Mesothelial cell of epicardium (in vitro differentiated cells): ENCODE measurements around the gene MED25. TPM values are rescaled to one million over a fixed set of nuclear protein-coding genes. Genes with fewer than 3 reads are reported as not detected.

Experiments
- DNase-seq, 2 experiments: peaks; one replicate each; pipeline ENCODE4 v3.0.0; 2021; ENCODE audit warnings: low spot score in 2 of 2; ENCODE audit not compliant: unreplicated experiment in 2 of 2
- H3K27ac Mint-ChIP-seq: 2 replicates; pipeline ENCODE4 v1.8.0; 2021; ENCODE audit warnings: mixed read lengths
- H3K27me3 Mint-ChIP-seq: 2 replicates; pipeline ENCODE4 v1.8.0; 2021; ENCODE audit warnings: low read depth, mixed read lengths
- H3K36me3 Mint-ChIP-seq: 2 replicates; pipeline ENCODE4 v1.8.0; 2021; ENCODE audit warnings: mixed read lengths
- H3K4me1 Mint-ChIP-seq: 2 replicates; pipeline ENCODE4 v1.8.0; 2021; ENCODE audit warnings: mixed read lengths
- H3K4me3 Mint-ChIP-seq: 2 replicates; pipeline ENCODE4 v1.8.0; 2021; ENCODE audit warnings: mild to moderate bottlenecking, moderate library complexity, mixed read lengths
- H3K9me3 Mint-ChIP-seq: 2 replicates; pipeline ENCODE4 v1.8.0; 2021; ENCODE audit warnings: mixed read lengths
- CTCF ChIP-seq: fragments of 200-600 bp; sonication (generic); IDR thresholded peaks from one replicate; pipeline ENCODE4 v1.5.0; 2021; ENCODE audit warnings: antibody characterized with exemption; ENCODE audit not compliant: unreplicated experiment
- total RNA-seq: library from RNA; stranded (reverse); gene quantifications from 3 replicates; pipeline ENCODE4 v1.2.1, GENCODE V29; 2021

Gene MED25
- total RNA-seq, 1 donor from 2014 or later: 103 TPM

GRCh38 chr19:49866933-49867782 lies 49.1 kb downstream of the MED25 start, which contains the start of gene PNKP:
Gene PNKP (minus strand): TSS chr19:49867576. CDS start chr19:49867204, 372 bp downstream.
- peaks cover 40% of the 10 kb centered on the region for H3K4me1 Mint-ChIP-seq
- no peak within 1 kb of the TSS for H3K4me3 Mint-ChIP-seq
- TF ChIP-seq CTCF: no peak
- H3K27ac Mint-ChIP-seq: peak within 1 kb of the TSS; percentile 80
- H3K9me3 Mint-ChIP-seq: no peaks in the 10 kb centered on the region
- H3K27me3 Mint-ChIP-seq: no peaks in the 10 kb centered on the region
- H3K36me3 Mint-ChIP-seq: peaks cover 13% of the 10 kb centered on the region
- peak; percentile 73 to 87 for DNase-seq

- TF ChIP-seq CTCF: no peak
- Mint-ChIP-seq H3K4me1 (peaks cover 39% of the 10 kb centered on the region), H3K36me3 (peaks cover 8% of the 10 kb centered on the region), H3K9me3 (no peaks in the 10 kb centered on the region), H3K4me3 (no peak overlapping the region), H3K27me3 (no peaks in the 10 kb centered on the region), H3K27ac (no peak overlapping the region)
- DNase-seq: no peak
Observed at GRCh38 chr19:49869009-49869483, 51.0 kb downstream of the MED25 start.

- peaks cover 39% of the 10 kb centered on the region for H3K4me1 Mint-ChIP-seq
- no peak overlapping the region for H3K4me3 Mint-ChIP-seq
- H3K27me3 Mint-ChIP-seq: no peaks in the 10 kb centered on the region
- H3K36me3 Mint-ChIP-seq: peaks cover 8% of the 10 kb centered on the region
- peak; percentile 86 to 98 for DNase-seq
- H3K27ac Mint-ChIP-seq: peak overlapping the region; percentile 92
- H3K9me3 Mint-ChIP-seq: no peaks in the 10 kb centered on the region
- TF ChIP-seq CTCF: no peak
Observed at GRCh38 chr19:49869484-49870308, 51.6 kb downstream of the MED25 start.

- H3K4me1 Mint-ChIP-seq: peaks cover 36% of the 10 kb centered on the region
- H3K27ac Mint-ChIP-seq: peak overlapping the region; percentile 92
- H3K27me3 Mint-ChIP-seq: no peaks in the 10 kb centered on the region
- TF ChIP-seq CTCF: no peak
- H3K36me3 Mint-ChIP-seq: peaks cover 3% of the 10 kb centered on the region
- no peaks in the 10 kb centered on the region for H3K9me3 Mint-ChIP-seq
- no peak overlapping the region for H3K4me3 Mint-ChIP-seq
- DNase-seq: no peak
Observed at GRCh38 chr19:49870309-49870901, 52.3 kb downstream of the MED25 start.

GRCh38 chr19:49871349-49871985 lies 53.4 kb downstream of the MED25 start:
- no peaks in the 10 kb centered on the region for H3K9me3 Mint-ChIP-seq
- no peak for TF ChIP-seq CTCF
- H3K4me3 Mint-ChIP-seq: peak overlapping the region; percentile 25
- H3K36me3 Mint-ChIP-seq: peaks cover 3% of the 10 kb centered on the region
- H3K27ac Mint-ChIP-seq: peak overlapping the region; percentile 14
- H3K27me3 Mint-ChIP-seq: no peaks in the 10 kb centered on the region
- no peak for DNase-seq
- peaks cover 29% of the 10 kb centered on the region for H3K4me1 Mint-ChIP-seq
